Mesenchymal stem cell (in vitro differentiated cells and primary cell): ENCODE results near the gene CASP2.

Experiments used
- DNase-seq: peaks from one replicate; pipeline ENCODE4 v3.0.0-alpha.2; 2013
- H2AFZ ChIP-seq: one replicate; pipeline ENCODE4 v1.6.1; 2013; ENCODE audit warnings: low read depth, mild to moderate bottlenecking, control low read depth, inconsistent platforms, low read length, moderate library complexity
- H2AK5ac ChIP-seq: 2 replicates; pipeline ENCODE4 v1.6.1; 2013; ENCODE audit warnings: low read length, moderate library complexity, mild to moderate bottlenecking, inconsistent platforms; ENCODE audit not compliant: severe bottlenecking
- H2BK120ac ChIP-seq: one replicate; pipeline ENCODE4 v1.6.1; 2013; ENCODE audit warnings: low read depth, mild to moderate bottlenecking, inconsistent platforms, low read length, moderate library complexity
- H2BK12ac ChIP-seq, 2 experiments: one replicate each; pipeline ENCODE4 v1.6.1; 2013; ENCODE audit warnings: inconsistent platforms in 2 of 2, low read length in 2 of 2, mild to moderate bottlenecking in 2 of 2, moderate library complexity in 2 of 2, control low read depth in 1 of 2
- H2BK15ac ChIP-seq: one replicate; pipeline ENCODE4 v1.6.1; 2013; ENCODE audit warnings: mild to moderate bottlenecking, low read depth, inconsistent platforms; ENCODE audit not compliant: poor library complexity, severe bottlenecking
- H2BK5ac ChIP-seq: 2 replicates; pipeline ENCODE4 v1.6.1; 2013; ENCODE audit warnings: low read depth, mild to moderate bottlenecking, low read length, control low read depth, inconsistent platforms; ENCODE audit not compliant: poor library complexity, severe bottlenecking
- H3K14ac ChIP-seq, 2 experiments: one replicate each; pipeline ENCODE4 v1.6.1; 2013; ENCODE audit warnings: inconsistent platforms in 2 of 2, low read length in 2 of 2, control low read depth in 1 of 2, mild to moderate bottlenecking in 1 of 2, moderate library complexity in 1 of 2
- H3K18ac ChIP-seq, 2 experiments: one replicate each; pipeline ENCODE4 v1.6.1; 2013; ENCODE audit warnings: inconsistent platforms in 2 of 2, low read length in 2 of 2, control low read depth in 1 of 2, low read depth in 1 of 2, mild to moderate bottlenecking in 1 of 2
- H3K23ac ChIP-seq, 2 experiments: one replicate each; pipeline ENCODE4 v1.6.1; 2013; ENCODE audit warnings: inconsistent platforms in 2 of 2, low read length in 2 of 2, mild to moderate bottlenecking in 2 of 2, moderate library complexity in 2 of 2, control low read depth in 1 of 2
- H3K27ac ChIP-seq: 2 replicates; pipeline ENCODE4 v1.5.1; 2013; ENCODE audit warnings: mild to moderate bottlenecking, moderate library complexity, low read length, control low read depth, inconsistent platforms; ENCODE audit not compliant: poor library complexity, severe bottlenecking
- H3K27me3 ChIP-seq, 2 experiments: 2 replicates each; pipeline versions ENCODE4 v1.6.1 to v1.7.0; 2013; ENCODE audit warnings: low read length in 2 of 2, mild to moderate bottlenecking in 2 of 2, moderate library complexity in 2 of 2, control low read depth in 1 of 2, inconsistent platforms in 1 of 2; ENCODE audit not compliant: control insufficient read depth in 1 of 2, insufficient read depth in 1 of 2
- H3K36me3 ChIP-seq, 2 experiments: 2 replicates each; pipeline versions ENCODE4 v1.6.1 to v1.7.0; 2013; ENCODE audit warnings: low read length in 2 of 2, control low read depth in 1 of 2, inconsistent platforms in 1 of 2, low read depth in 1 of 2, mild to moderate bottlenecking in 1 of 2; ENCODE audit not compliant: insufficient read depth in 2 of 2, control insufficient read depth in 1 of 2
- H3K4ac ChIP-seq, 2 experiments: one replicate each; pipeline ENCODE4 v1.6.1; 2013; ENCODE audit warnings: inconsistent platforms in 2 of 2, low read length in 2 of 2, mild to moderate bottlenecking in 2 of 2, moderate library complexity in 2 of 2, control low read depth in 1 of 2, low read depth in 1 of 2
- H3K4me1 ChIP-seq: 2 replicates; pipeline ENCODE4 v1.6.1; 2013; ENCODE audit warnings: low read depth, low read length, control low read depth; ENCODE audit not compliant: control insufficient read depth, insufficient read depth
- H3K4me2 ChIP-seq: 2 replicates; pipeline ENCODE4 v1.6.1; 2013; ENCODE audit warnings: low read length, mild to moderate bottlenecking, inconsistent platforms; ENCODE audit not compliant: poor library complexity, severe bottlenecking
- H3K4me3 ChIP-seq, 2 experiments: 2 replicates each; pipeline versions ENCODE4 v1.5.1 to v1.7.0; 2013; ENCODE audit warnings: low read length in 2 of 2, mild to moderate bottlenecking in 2 of 2, control low read depth in 1 of 2, low read depth in 1 of 2; ENCODE audit not compliant: insufficient read depth in 1 of 2
- H3K79me1 ChIP-seq: replicated peaks from 2 replicates; pipeline ENCODE4 v1.6.1; 2013; ENCODE audit warnings: mild to moderate bottlenecking, control low read depth, low read length, inconsistent platforms; ENCODE audit not compliant: poor library complexity, severe bottlenecking
- H3K9ac ChIP-seq: 2 replicates; pipeline ENCODE4 v1.7.0; 2013; ENCODE audit warnings: mild to moderate bottlenecking, low read length, moderate library complexity
- H3K9me3 ChIP-seq: 2 replicates; pipeline ENCODE4 v1.7.0; 2013; ENCODE audit warnings: mild to moderate bottlenecking, low read length; ENCODE audit not compliant: control insufficient read depth
- H4K8ac ChIP-seq: one replicate; pipeline ENCODE4 v1.6.1; 2013; ENCODE audit warnings: inconsistent platforms, mild to moderate bottlenecking, low read length, moderate library complexity
- H4K91ac ChIP-seq: one replicate; pipeline ENCODE4 v1.6.1; 2013; ENCODE audit warnings: mild to moderate bottlenecking, low read length, inconsistent platforms
- WGBS: methylation state at CpG from one replicate; pipeline ENCODE4 v1.1.7; 2013; ENCODE audit warnings: mixed read lengths; 5-methylcytosine and 5-hydroxymethylcytosine counted together

Gene CASP2

GRCh38 chr7:143280160-143280559 is 8.0 kb upstream of the CASP2 start:
- Histone ChIP-seq H3K79me1 (no peaks in the 10 kb centered on the region), H3K18ac (no peak overlapping the region), H3K9me3 (no peaks in the 10 kb centered on the region), H3K4ac (no peak overlapping the region), H2AFZ (no peak overlapping the region), H2BK5ac (no peak overlapping the region), H4K91ac (no peak overlapping the region), H3K36me3 (no peaks in the 10 kb centered on the region), H3K27me3 (no peaks in the 10 kb centered on the region), H3K4me2 (no peak overlapping the region), H3K4me1 (peaks cover 8% of the 10 kb centered on the region), H2BK15ac (no peak overlapping the region), H3K23ac (no peak overlapping the region), H2AK5ac (no peak overlapping the region), H2BK12ac (no peak overlapping the region), H2BK120ac (no peak overlapping the region), H3K14ac (no peak overlapping the region), H3K4me3 (peak overlapping the region in 1 of 2 experiments; percentile 28), H4K8ac (no peak overlapping the region), H3K27ac (no peak overlapping the region), H3K9ac (peak overlapping the region; percentile 80)
- WGBS, result no CpG with 5 or more reads among the region's 1 CpG
- no peak for DNase-seq

GRCh38 chr7:143280566-143280965 is 7.6 kb upstream of the CASP2 start:
- H3K4me2 ChIP-seq, result no peak overlapping the region
- no peak overlapping the region for H2BK5ac ChIP-seq
- H3K79me1 ChIP-seq, result no peaks in the 10 kb centered on the region
- H3K4ac ChIP-seq, result no peak overlapping the region
- H3K23ac ChIP-seq, result no peak overlapping the region
- no peak overlapping the region for H3K27ac ChIP-seq
- H2AK5ac ChIP-seq, result no peak overlapping the region
- no peak overlapping the region for H2AFZ ChIP-seq
- no peaks in the 10 kb centered on the region for H3K36me3 ChIP-seq
- H2BK15ac ChIP-seq, result no peak overlapping the region
- H3K14ac ChIP-seq, result no peak overlapping the region
- H3K27me3 ChIP-seq, result no peaks in the 10 kb centered on the region
- no peak overlapping the region for H4K91ac ChIP-seq
- H4K8ac ChIP-seq, result no peak overlapping the region
- no peak for DNase-seq
- 75% methylated on average over 2 of the region's 2 CpGs for WGBS
- no peak overlapping the region for H2BK12ac ChIP-seq
- no peak overlapping the region for H3K4me3 ChIP-seq
- H2BK120ac ChIP-seq, result no peak overlapping the region
- no peaks in the 10 kb centered on the region for H3K9me3 ChIP-seq
- peaks cover 12% of the 10 kb centered on the region for H3K4me1 ChIP-seq
- no peak overlapping the region for H3K18ac ChIP-seq
- no peak overlapping the region for H3K9ac ChIP-seq

GRCh38 chr7:143281529-143281928 is 6.6 kb upstream of the CASP2 start:
- no peak overlapping the region for H3K23ac ChIP-seq
- 92% methylated on average over 2 of the region's 2 CpGs for WGBS

GRCh38 chr7:143282124-143282523 is 6.0 kb upstream of the CASP2 start:
- Histone ChIP-seq H3K14ac (no peak overlapping the region), H4K8ac (no peak overlapping the region), H3K23ac (no peak overlapping the region), H2BK120ac (no peak overlapping the region), H3K9me3 (no peaks in the 10 kb centered on the region), H3K18ac (no peak overlapping the region), H2AK5ac (no peak overlapping the region), H3K79me1 (peaks cover 2% of the 10 kb centered on the region), H3K36me3 (no peaks in the 10 kb centered on the region), H3K27ac (no peak overlapping the region), H2AFZ (no peak overlapping the region), H2BK15ac (no peak overlapping the region), H4K91ac (no peak overlapping the region), H3K4me3 (no peak overlapping the region), H2BK5ac (no peak overlapping the region), H3K4me2 (no peak overlapping the region), H3K4me1 (peaks cover 16% of the 10 kb centered on the region), H2BK12ac (no peak overlapping the region), H3K9ac (no peak overlapping the region), H3K4ac (no peak overlapping the region), H3K27me3 (no peaks in the 10 kb centered on the region)
- 95% methylated on average over 6 of the region's 8 CpGs for WGBS
- DNase-seq, result no peak

More at GRCh38 chr7:143281529-143281928, 6.6 kb upstream of the CASP2 start:
- Histone ChIP-seq H3K9ac (no peak overlapping the region), H3K36me3 (no peaks in the 10 kb centered on the region), H3K9me3 (no peaks in the 10 kb centered on the region), H2AK5ac (no peak overlapping the region), H4K8ac (no peak overlapping the region), H2BK120ac (no peak overlapping the region), H3K27me3 (no peaks in the 10 kb centered on the region), H4K91ac (no peak overlapping the region), H3K18ac (no peak overlapping the region), H3K4me3 (no peak overlapping the region), H3K27ac (no peak overlapping the region), H3K4me1 (peaks cover 16% of the 10 kb centered on the region), H2AFZ (no peak overlapping the region), H2BK12ac (no peak overlapping the region), H2BK15ac (no peak overlapping the region), H3K4me2 (no peak overlapping the region), H2BK5ac (no peak overlapping the region), H3K14ac (no peak overlapping the region), H3K79me1 (peaks cover 2% of the 10 kb centered on the region), H3K4ac (no peak overlapping the region)
- DNase-seq, result no peak
